H1 (cell line): ENCODE results near the gene PLSCR5. TPM values are rescaled to one million over a fixed set of nuclear protein-coding genes. Genes with fewer than 3 reads are reported as not detected.

Experiments used
- CTCF ChIA-PET: fragments of 300-600 bp; sonication (Branson Sonifier 250); formaldehyde crosslinking; loops from one replicate; lab custom pipeline; 2021; ENCODE audit not compliant: partially characterized antibody; lab: Charles Lee
- POLR2A ChIA-PET: fragments of 300-600 bp; sonication (Branson Sonifier 250); formaldehyde crosslinking; loops from one replicate; lab custom pipeline; 2021; ENCODE audit warnings: inconsistent platforms; ENCODE audit not compliant: partially characterized antibody; lab: Charles Lee
- DNase-seq, 2 experiments: peaks; one replicate each; pipeline versions ENCODE4 v3.0.0 to v3.0.0-alpha.2; 2010 to 2022; ENCODE audit warnings: low spot score in 2 of 2, low read depth in 1 of 2, mixed read lengths in 1 of 2
- FAIRE-seq: peaks from 2 replicates; lab custom pipeline; 2011; peaks lifted over from hg19 to GRCh38; lab: Jason Lieb, UNC
- H2AFZ ChIP-seq: 2 replicates; pipeline ENCODE4 v1.8.1; 2012; ENCODE audit warnings: low read length, inconsistent platforms
- H2AK5ac ChIP-seq: 2 replicates; pipeline ENCODE4 v1.6.1; 2013; ENCODE audit warnings: low read depth, low read length
- H2BK120ac ChIP-seq: replicated peaks from 2 replicates; pipeline ENCODE3; 2013; ENCODE audit warnings: low read depth, low read length, inconsistent platforms
- H2BK12ac ChIP-seq: 2 replicates; pipeline ENCODE4 v1.6.1; 2013; ENCODE audit warnings: low read depth, low read length
- H2BK15ac ChIP-seq: 2 replicates; pipeline ENCODE4 v1.6.1; 2013; ENCODE audit warnings: low read length
- H2BK20ac ChIP-seq: 2 replicates; pipeline ENCODE4 v1.6.1; 2013; ENCODE audit warnings: low read length
- H2BK5ac ChIP-seq: 2 replicates; pipeline ENCODE4 v1.6.1; 2013; ENCODE audit warnings: low read depth, low read length
- H3K14ac ChIP-seq: 2 replicates; pipeline ENCODE4 v1.6.1; 2013; ENCODE audit warnings: inconsistent platforms; ENCODE audit not compliant: insufficient read length
- H3K18ac ChIP-seq: 2 replicates; pipeline ENCODE4 v1.6.1; 2013; ENCODE audit warnings: low read length; ENCODE audit errors: extremely low read depth
- H3K23ac ChIP-seq: 2 replicates; pipeline ENCODE4 v1.6.1; 2013; ENCODE audit warnings: inconsistent platforms; ENCODE audit not compliant: insufficient read length
- H3K23me2 ChIP-seq: 2 replicates; pipeline ENCODE4 v1.6.1; 2013; ENCODE audit warnings: low read depth, low read length
- H3K27ac ChIP-seq: 2 replicates; pipeline ENCODE4 v1.6.1; 2011; ENCODE audit warnings: low read depth, low read length, inconsistent platforms
- H3K27me3 ChIP-seq, 4 experiments: replicated peaks in 1 of 4; 1 replicate in 1 of 4; 2 replicates in 3 of 4; pipeline versions ENCODE4 v1.6.1 to v1.8.1; 2011 to 2013; ENCODE audit warnings: low read length in 3 of 4, mild to moderate bottlenecking in 3 of 4, inconsistent platforms in 2 of 4, mixed read lengths in 2 of 4, moderate library complexity in 1 of 4; ENCODE audit not compliant: control insufficient read depth in 3 of 4, insufficient read depth in 3 of 4; ENCODE audit errors: extremely low read depth in 1 of 4
- H3K36me3 ChIP-seq, 4 experiments: 2 replicates each; pipeline versions ENCODE4 v1.6.1 to v1.8.1; 2011 to 2013; ENCODE audit warnings: mild to moderate bottlenecking in 4 of 4, low read length in 3 of 4, moderate library complexity in 2 of 4, control low read depth in 1 of 4, inconsistent platforms in 1 of 4; ENCODE audit not compliant: insufficient read depth in 4 of 4, control insufficient read depth in 2 of 4
- H3K4ac ChIP-seq: replicated peaks from 2 replicates; pipeline ENCODE3; 2013; ENCODE audit warnings: low read length, low read depth, mixed read lengths, inconsistent platforms; ENCODE audit not compliant: insufficient read length
- H3K4me1 ChIP-seq, 4 experiments: replicated peaks in 1 of 4; 1 replicate in 1 of 4; 2 replicates in 3 of 4; pipeline versions ENCODE4 v1.6.1 to v1.8.1; 2011 to 2013; ENCODE audit warnings: low read length in 3 of 4, inconsistent platforms in 2 of 4, mixed read lengths in 1 of 4; ENCODE audit not compliant: insufficient read depth in 4 of 4, control insufficient read depth in 3 of 4
- H3K4me2 ChIP-seq, 2 experiments: 2 replicates each; pipeline versions ENCODE4 v1.6.1 to v1.8.1; 2011 to 2013; ENCODE audit warnings: low read depth in 2 of 2, low read length in 2 of 2, control low read depth in 1 of 2, inconsistent platforms in 1 of 2, mild to moderate bottlenecking in 1 of 2; ENCODE audit not compliant: insufficient read depth in 1 of 2
- H3K4me3 ChIP-seq, 4 experiments: fragments of 200-600, 300-600 bp in 1 of 4; sonication (generic), shearing (Covaris generic), sonication (Bioruptor Twin) in 1 of 4; 2 replicates each; pipeline versions ENCODE4 v1.5.1 to v1.8.1; 2011 to 2016; ENCODE audit warnings: low read length in 4 of 4, low read depth in 3 of 4, control low read depth in 2 of 4, inconsistent platforms in 2 of 4, mild to moderate bottlenecking in 2 of 4, mixed read lengths in 1 of 4, moderate library complexity in 1 of 4; ENCODE audit not compliant: insufficient read depth in 2 of 4; ENCODE audit errors: extremely low read depth in 1 of 4
- H3K56ac ChIP-seq: replicated peaks from 2 replicates; pipeline ENCODE3; 2013; ENCODE audit warnings: low read depth, mild to moderate bottlenecking, mixed read lengths, low read length, inconsistent platforms; ENCODE audit not compliant: insufficient read length
- H3K79me1 ChIP-seq: 2 replicates; pipeline ENCODE4 v1.6.1; 2013; ENCODE audit warnings: low read depth, low read length, control low read depth
- H3K79me2 ChIP-seq, 2 experiments: 2 replicates each; pipeline versions ENCODE4 v1.6.1 to v1.8.1; 2012 to 2013; ENCODE audit warnings: low read length in 2 of 2, mild to moderate bottlenecking in 2 of 2, inconsistent platforms in 1 of 2; ENCODE audit not compliant: insufficient read depth in 2 of 2, control insufficient read depth in 1 of 2
- H3K9ac ChIP-seq, 4 experiments: replicated peaks in 1 of 4; 1 replicate in 1 of 4; 2 replicates in 3 of 4; pipeline versions ENCODE4 v1.6.1 to v1.8.1; 2011 to 2013; ENCODE audit warnings: low read depth in 3 of 4, low read length in 3 of 4, control low read depth in 2 of 4, mild to moderate bottlenecking in 2 of 4, moderate library complexity in 2 of 4, inconsistent platforms in 1 of 4; ENCODE audit errors: extremely low read depth in 1 of 4
- H3K9me3 ChIP-seq, 2 experiments: 2 replicates each; pipeline versions ENCODE4 v1.6.1 to v1.8.1; 2012 to 2013; ENCODE audit warnings: mild to moderate bottlenecking in 2 of 2, moderate library complexity in 2 of 2, control low read depth in 1 of 2, inconsistent platforms in 1 of 2, low read depth in 1 of 2, low read length in 1 of 2, mixed read lengths in 1 of 2; ENCODE audit not compliant: insufficient read depth in 2 of 2
- H4K20me1 ChIP-seq, 2 experiments: replicated peaks in 1 of 2; 2 replicates each; pipeline versions ENCODE3 to v1.8.1; 2011 to 2013; ENCODE audit warnings: inconsistent platforms in 2 of 2, low read length in 2 of 2, mild to moderate bottlenecking in 1 of 2; ENCODE audit not compliant: insufficient read depth in 2 of 2, control insufficient read depth in 1 of 2
- H4K5ac ChIP-seq: 2 replicates; pipeline ENCODE4 v1.6.1; 2013; ENCODE audit warnings: low read length, low read depth, mixed read lengths, inconsistent platforms; ENCODE audit not compliant: insufficient read length
- H4K8ac ChIP-seq: 2 replicates; pipeline ENCODE4 v1.8.0; 2013; ENCODE audit warnings: mild to moderate bottlenecking, moderate library complexity, low read length, inconsistent platforms; ENCODE audit not compliant: insufficient read depth; ENCODE audit errors: extremely low read depth
- H4K91ac ChIP-seq: replicated peaks from 2 replicates; pipeline ENCODE3; 2013; ENCODE audit warnings: low read length, mixed read lengths, inconsistent platforms; ENCODE audit not compliant: insufficient read length
- JUND ChIP-seq: IDR thresholded peaks from 2 replicates; pipeline ENCODE4 v1.6.1; 2011; ENCODE audit warnings: mild to moderate bottlenecking, improper control_type of control experiment, low read length
- WGBS, 2 experiments: shearing (Covaris generic) in 1 of 2; methylation state at CpG; one replicate each; pipeline versions ENCODE4 v1.1.6 to v1.1.7; 2013 to 2015; ENCODE audit warnings: low lambda C conversion rate in 2 of 2, mixed read lengths in 2 of 2, inconsistent platforms in 1 of 2, low coverage in 1 of 2, missing lambda C conversion rate in 1 of 2; ENCODE audit not compliant: insufficient replicate concordance in 2 of 2, insufficient coverage in 1 of 2, insufficient read length in 1 of 2; ENCODE audit errors: extremely low coverage in 1 of 2, missing lambda C conversion rate in 1 of 2; 5-methylcytosine and 5-hydroxymethylcytosine counted together
- polyA plus RNA-seq, 7 experiments: library from polyadenylated mRNA; depleted of rRNA in 3 of 7; stranded (reverse) in 5 of 7; unstranded in 2 of 7; fragments of >200 nt in 5 of 7; fragments of 200-250 nt in 2 of 7; gene quantifications; 1 replicate in 5 of 7; 2 replicates in 1 of 7; 4 replicates in 1 of 7; pipeline versions ENCODE4 v1.2.1 to v1.2.3, GENCODE V29; 2011 to 2013; ENCODE audit warnings: missing spikeins in 2 of 7, mixed read lengths in 2 of 7
- total RNA-seq: library from RNA; stranded (reverse); fragmentation: NEBNext Ultra II Directional; extraction: Animal tissue kit (Norgen Biotek cat#: 25700); gene quantifications from 2 replicates; pipeline ENCODE4 v1.2.1, GENCODE V29; 2021

PLSCR5 gene
- total and polyA plus RNA-seq, 2 of the 8 experiments (the other 6 are each of a cell fraction or from before 2014, with no cell fraction given), result not detected

GRCh38 chr3:146537603-146538002, 67.5 kb downstream of the PLSCR5 start:
- H2AK5ac ChIP-seq, result no peak overlapping the region
- no peak overlapping the region for H3K27ac ChIP-seq
- H2BK20ac ChIP-seq, result no peak overlapping the region
- peaks cover 0 to 43% of the 10 kb centered on the region in 2 experiments; a peak in 2 of 4 replicates for H3K79me2 ChIP-seq
- POLR2A ChIA-PET, result no interaction called here
- CTCF ChIA-PET, result no interaction called here
- H4K91ac ChIP-seq, result no peak overlapping the region
- H3K23ac ChIP-seq, result no peak overlapping the region
- H3K4ac ChIP-seq, result no peak overlapping the region
- H3K9me3 ChIP-seq, result peaks cover 7 to 9% of the 10 kb centered on the region in 2 experiments
- 94% methylated on average over 3 of the region's 3 CpGs; no CpG with 5 or more reads in 1 of the 2 experiments for WGBS, 2 experiments
- H2AFZ ChIP-seq, result no peak overlapping the region
- H3K4me1 ChIP-seq, result peaks cover 0 to 6% (median 2%) of the 10 kb centered on the region in 4 experiments; a peak in 2 of 7 replicates
- H3K56ac ChIP-seq, result no peak overlapping the region
- peaks cover 0 to 9% (median 6%) of the 10 kb centered on the region in 4 experiments; a peak in 5 of 8 replicates for H3K36me3 ChIP-seq
- TF ChIP-seq JUND, result no peak
- H4K8ac ChIP-seq, result no peak overlapping the region
- H3K4me2 ChIP-seq, result no peak overlapping the region
- no peaks in the 10 kb centered on the region for H3K23me2 ChIP-seq
- H2BK15ac ChIP-seq, result no peak overlapping the region; the same call in 1 of the 2 replicates
- H2BK12ac ChIP-seq, result no peak overlapping the region
- H3K14ac ChIP-seq, result no peak overlapping the region
- no peak overlapping the region for H3K9ac ChIP-seq
- DNase-seq (no peak), FAIRE-seq (no peak)
- no peaks in the 10 kb centered on the region for H4K20me1 ChIP-seq
- H2BK120ac ChIP-seq, result no peak overlapping the region
- peaks cover 3% of the 10 kb centered on the region for H3K79me1 ChIP-seq
- no peak overlapping the region for H4K5ac ChIP-seq
- no peak overlapping the region for H2BK5ac ChIP-seq
- H3K27me3 ChIP-seq, result no peaks in the 10 kb centered on the region
- no peak overlapping the region for H3K18ac ChIP-seq
- no peak overlapping the region for H3K4me3 ChIP-seq
